LoVo (cell line): ENCODE data around the gene TJP3.
A peak's percentile ranks its signal among the peaks of the same experiment; 100 is the strongest.

Experiments
- DNase-seq: peaks from one replicate; pipeline ENCODE4 v3.0.0-alpha.2; 2016; ENCODE audit warnings: low spot score

Gene TJP3

GRCh38 chr19:3712663-3713611 lies 4.8 kb downstream of the TJP3 start:
- DNase-seq = peak; percentile 64

GRCh38 chr19:3716147-3716668 lies 8.0 kb downstream of the TJP3 start:
- no peak for DNase-seq

- no peak for DNase-seq
Measured at GRCh38 chr19:3719868-3720267, 11.7 kb downstream of the TJP3 start.

- peak; percentile 82 for DNase-seq
Measured at GRCh38 chr19:3720349-3720917, 12.2 kb downstream of the TJP3 start.

- peak; percentile 93 for DNase-seq
Measured at GRCh38 chr19:3721131-3721886, 13.1 kb downstream of the TJP3 start.

- no peak for DNase-seq
Measured at GRCh38 chr19:3721887-3722442, 13.8 kb downstream of the TJP3 start.

- DNase-seq = no peak
Measured at GRCh38 chr19:3722443-3723109, 14.4 kb downstream of the TJP3 start.

- no peak for DNase-seq
Measured at GRCh38 chr19:3723110-3723488, 14.9 kb downstream of the TJP3 start.

- no peak for DNase-seq
Measured at GRCh38 chr19:3723883-3724282, 15.7 kb downstream of the TJP3 start.

- DNase-seq = no peak
Measured at GRCh38 chr19:3725121-3725520, 16.9 kb downstream of the TJP3 start.

GRCh38 chr19:3725640-3726310 lies 17.6 kb downstream of the TJP3 start:
- DNase-seq = no peak

- DNase-seq = no peak
Measured at GRCh38 chr19:3730457-3730958, 22.3 kb downstream of the TJP3 start.

GRCh38 chr19:3732108-3732507 lies 23.9 kb downstream of the TJP3 start:
- no peak for DNase-seq

GRCh38 chr19:3733549-3734309 lies 25.5 kb downstream of the TJP3 start:
- DNase-seq = no peak

GRCh38 chr19:3734310-3734600 lies 26.1 kb downstream of the TJP3 start:
- no peak for DNase-seq

- DNase-seq = no peak
Measured at GRCh38 chr19:3736106-3736724, 28.0 kb downstream of the TJP3 start.

- no peak for DNase-seq
Measured at GRCh38 chr19:3737487-3738205, 29.5 kb downstream of the TJP3 start.

GRCh38 chr19:3738477-3739220 lies 30.5 kb downstream of the TJP3 start:
- no peak for DNase-seq
